HepG2 (cell line): ENCODE data around the gene TRAF3. TPM values are rescaled to one million over a fixed set of nuclear protein-coding genes. Genes with fewer than 3 reads are reported as not detected.
A peak's percentile ranks its signal among the peaks of the same experiment; 100 is the strongest.

Source experiments
- CAMTA2 ChIP-seq: sonication (generic); formaldehyde crosslinking; IDR thresholded peaks from 2 replicates; pipeline ENCODE4 v1.4.0; 2020; ENCODE audit warnings: mild to moderate bottlenecking, missing genetic modification reagents, borderline replicate concordance
- CCDC6 ChIP-seq: sonication (generic); formaldehyde crosslinking; IDR thresholded peaks from 2 replicates; pipeline ENCODE4 v1.8.1; 2022; ENCODE audit warnings: mild to moderate bottlenecking, missing genetic modification reagents, moderate library complexity
- CHCHD3 ChIP-seq: sonication (generic); formaldehyde crosslinking; IDR thresholded peaks from 2 replicates; pipeline ENCODE4 v1.8.0; 2022; ENCODE audit warnings: mild to moderate bottlenecking, missing genetic modification reagents, moderate library complexity
- ELF1 ChIP-seq: sonication (generic); formaldehyde crosslinking; IDR thresholded peaks from 2 replicates; pipeline ENCODE4 v1.4.0; 2020; ENCODE audit warnings: missing genetic modification reagents
- GFI1 ChIP-seq: sonication (generic); formaldehyde crosslinking; IDR thresholded peaks from 2 replicates; pipeline ENCODE4 v1.5.0; 2020; ENCODE audit warnings: missing genetic modification reagents, mild to moderate bottlenecking, borderline replicate concordance
- KLF6 ChIP-seq: IDR thresholded peaks from 2 replicates; pipeline ENCODE4 v1.8.0; 2016; ENCODE audit warnings: missing biosample characterization, missing genetic modification reagents
- NFE2L2 ChIP-seq: fragments of 150-350 bp; IDR thresholded peaks from 2 replicates; pipeline ENCODE4 v1.6.1; 2014; ENCODE audit warnings: low read length
- PLRG1 ChIP-seq: fragments of 450-650 bp; conservative IDR thresholded peaks from 2 replicates; pipeline ENCODE4 v1.6.1; 2016
- SMARCE1 ChIP-seq: fragments of 450-650 bp; IDR thresholded peaks from 2 replicates; pipeline ENCODE4 v1.6.1; 2017; ENCODE audit warnings: borderline replicate concordance
- TARDBP ChIP-seq: sonication (generic); formaldehyde crosslinking; IDR thresholded peaks from 2 replicates; pipeline ENCODE4 v1.8.0; 2022; ENCODE audit warnings: mild to moderate bottlenecking, missing genetic modification reagents
- TBP ChIP-seq: sonication (generic); formaldehyde crosslinking; IDR thresholded peaks from 2 replicates; pipeline ENCODE4 v1.5.0; 2020; ENCODE audit warnings: missing genetic modification reagents
- TEAD3 ChIP-seq: optimal IDR thresholded peaks from 2 replicates; pipeline ENCODE3; 2016; ENCODE audit warnings: borderline replicate concordance
- YEATS2 ChIP-seq: sonication (generic); formaldehyde crosslinking; IDR thresholded peaks from 2 replicates; pipeline ENCODE4 v1.4.0; 2020; ENCODE audit warnings: missing genetic modification reagents, borderline replicate concordance
- ZBTB8A ChIP-seq: sonication (generic); formaldehyde crosslinking; IDR thresholded peaks from 2 replicates; pipeline ENCODE4 v1.4.0; 2020; ENCODE audit warnings: mild to moderate bottlenecking, low read depth, missing genetic modification reagents, borderline replicate concordance
- ZNF136 ChIP-seq: sonication (generic); formaldehyde crosslinking; IDR thresholded peaks from 2 replicates; pipeline ENCODE4 v1.8.1; 2022; ENCODE audit warnings: low read depth, mild to moderate bottlenecking, moderate library complexity, missing genetic modification reagents
- ZNF180 ChIP-seq: sonication (generic); formaldehyde crosslinking; IDR thresholded peaks from 2 replicates; pipeline ENCODE4 v1.4.0; 2020; ENCODE audit warnings: low read depth, missing genetic modification reagents, borderline replicate concordance
- ZNF672 ChIP-seq: sonication (generic); formaldehyde crosslinking; IDR thresholded peaks from 2 replicates; pipeline ENCODE4 v1.8.1; 2022; ENCODE audit warnings: missing genetic modification reagents
- ZSCAN9 ChIP-seq: IDR thresholded peaks from 2 replicates; pipeline ENCODE4 v1.6.1; 2016; ENCODE audit warnings: borderline replicate concordance
- polyA plus RNA-seq, 8 experiments: library from polyadenylated mRNA; depleted of rRNA in 3 of 8; stranded (reverse) in 7 of 8; unstranded in 1 of 8; fragments of >200 nt; fragmentation: Illumina TruSeq in 4 of 8; extraction: Trizol in 4 of 8; gene quantifications; 2 replicates each; pipeline versions ENCODE4 v1.2.1 to v1.2.3, GENCODE V29; 2011 to 2016; ENCODE audit warnings: low read depth in 4 of 8, missing spikeins in 1 of 8, mixed read lengths in 1 of 8; ENCODE audit not compliant: insufficient read depth in 1 of 8
- total RNA-seq, 5 experiments: library from RNA; depleted of rRNA; stranded (reverse); fragments of >200 nt; fragmentation: Illumina TruSeq; extraction: Trizol; gene quantifications; 2 replicates each; pipeline ENCODE4 v1.2.3, GENCODE V29; 2016; ENCODE audit warnings: low read depth in 1 of 5
- TF ChIP-seq, protein P1 (sequence below): sonication (generic); formaldehyde crosslinking; IDR thresholded peaks from 2 replicates; pipeline ENCODE4 v1.4.0; 2020; ENCODE audit warnings: missing genetic modification reagents
- TF ChIP-seq, protein P2 (sequence below): sonication (generic); formaldehyde crosslinking; IDR thresholded peaks from 2 replicates; pipeline ENCODE4 v1.5.1; 2020; ENCODE audit warnings: missing genetic modification reagents, mild to moderate bottlenecking, borderline replicate concordance
- TF ChIP-seq, protein P3 (sequence below): sonication (generic); formaldehyde crosslinking; IDR thresholded peaks from 2 replicates; pipeline ENCODE4 v1.5.0; 2020; ENCODE audit warnings: missing genetic modification reagents
- TF ChIP-seq, protein P4 (sequence below): sonication (generic); formaldehyde crosslinking; conservative IDR thresholded peaks from 2 replicates; pipeline ENCODE4 v1.4.0; 2020; ENCODE audit warnings: missing genetic modification reagents
- TF ChIP-seq, protein P5 (sequence below): sonication (generic); formaldehyde crosslinking; IDR thresholded peaks from 2 replicates; pipeline ENCODE4 v1.4.0; 2020; ENCODE audit warnings: missing genetic modification reagents, borderline replicate concordance
- TF ChIP-seq, protein P6 (sequence below): sonication (generic); formaldehyde crosslinking; IDR thresholded peaks from 2 replicates; pipeline ENCODE4 v1.5.0; 2020; ENCODE audit warnings: mild to moderate bottlenecking, missing genetic modification reagents

Gene TRAF3
- total and polyA plus RNA-seq, 2 of the 13 experiments (the other 11 are each of a cell fraction or from before 2014, with no cell fraction given), result 6.9 to 12.2 TPM

DNA sequence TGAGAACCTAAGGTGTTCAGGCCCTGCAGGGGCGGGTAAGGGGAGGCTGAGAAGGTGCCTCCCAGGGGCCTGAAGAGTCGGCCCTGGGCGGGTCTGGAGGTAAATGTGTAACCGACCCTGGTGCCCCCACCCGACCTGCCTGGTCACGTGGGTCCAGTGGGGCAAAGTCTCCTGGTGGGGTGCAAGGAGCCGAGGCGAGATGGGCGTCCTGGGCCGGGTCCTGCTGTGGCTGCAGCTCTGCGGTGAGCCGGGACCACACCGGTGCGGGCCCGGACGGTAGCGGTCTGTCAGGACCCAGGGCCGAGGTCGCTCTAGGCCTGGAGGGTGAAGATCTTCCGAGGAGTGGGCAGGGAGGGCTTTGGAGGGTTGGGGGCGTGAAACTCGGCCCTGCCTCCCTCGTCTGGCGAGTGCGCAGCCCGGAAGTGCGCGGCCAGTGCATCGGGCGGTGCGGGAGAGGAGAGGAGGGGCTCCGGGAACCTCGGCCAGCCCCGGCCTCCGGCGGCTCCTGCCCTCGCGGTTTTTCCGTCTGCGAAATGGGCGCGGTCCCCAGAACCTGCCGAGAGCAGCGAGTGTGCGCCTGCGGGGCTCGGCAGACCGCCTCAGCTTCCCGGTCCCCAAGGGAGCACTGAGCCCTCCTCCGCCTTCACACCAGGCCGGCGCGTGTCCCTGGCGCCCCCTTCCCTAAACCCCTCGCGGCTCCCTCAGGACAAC lies 145.4 kb downstream of the TRAF3 start, which contains the start of gene AMN (continued):
- TF ChIP-seq PLRG1 (no peak), ZNF180 (CRISPR knock-in tag) (no peak), TARDBP (CRISPR knock-in tag) (peak; percentile 84), GFI1 (CRISPR knock-in tag) (no peak; the same call in 1 of the 2 replicates), TEAD3 (CRISPR knock-in tag) (no peak), CHCHD3 (CRISPR knock-in tag) (no peak), ZSCAN9 (CRISPR knock-in tag) (0 out of 2 replicates have a peak, but pooled peaks have one; percentile 71), CAMTA2 (CRISPR knock-in tag) (no peak), ELF1 (CRISPR knock-in tag) (peak; percentile 96), YEATS2 (CRISPR knock-in tag) (peak; percentile 64; the same call in 1 of the 2 replicates), KLF6 (CRISPR knock-in tag) (no peak), SMARCE1 (no peak), ZNF136 (0 out of 2 replicates have a peak, but pooled peaks have one; percentile 59), TBP (no peak), ZNF672 (CRISPR knock-in tag) (no peak), ZBTB8A (CRISPR knock-in tag) (no peak), CCDC6 (peak; percentile 84; the same call in 1 of the 2 replicates), NFE2L2 (no peak)
- TF ChIP-seq, protein P1, sequence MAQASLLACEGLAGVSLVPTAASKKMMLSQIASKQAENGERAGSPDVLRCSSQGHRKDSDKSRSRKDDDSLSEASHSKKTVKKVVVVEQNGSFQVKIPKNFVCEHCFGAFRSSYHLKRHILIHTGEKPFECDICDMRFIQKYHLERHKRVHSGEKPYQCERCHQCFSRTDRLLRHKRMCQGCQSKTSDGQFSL (CRISPR knock-in tag), result no peak
- TF ChIP-seq, protein P2, sequence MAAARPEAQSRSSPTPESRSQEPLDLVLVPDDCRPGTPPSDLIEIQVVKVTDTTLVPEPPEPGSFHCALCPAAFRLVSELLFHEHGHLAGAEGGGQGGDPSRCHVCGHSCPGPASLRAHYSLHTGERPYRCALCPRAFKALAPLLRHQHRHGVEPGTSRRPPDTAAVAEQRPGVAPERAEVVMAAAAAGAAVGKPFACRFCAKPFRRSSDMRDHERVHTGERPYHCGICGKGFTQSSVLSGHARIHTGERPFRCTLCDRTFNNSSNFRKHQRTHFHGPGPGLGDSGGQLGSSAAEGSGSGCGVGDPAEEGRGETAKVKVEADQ (CRISPR knock-in tag), result 0 out of 2 replicates have a peak, but pooled peaks have one; percentile 32
- TF ChIP-seq, protein P3, sequence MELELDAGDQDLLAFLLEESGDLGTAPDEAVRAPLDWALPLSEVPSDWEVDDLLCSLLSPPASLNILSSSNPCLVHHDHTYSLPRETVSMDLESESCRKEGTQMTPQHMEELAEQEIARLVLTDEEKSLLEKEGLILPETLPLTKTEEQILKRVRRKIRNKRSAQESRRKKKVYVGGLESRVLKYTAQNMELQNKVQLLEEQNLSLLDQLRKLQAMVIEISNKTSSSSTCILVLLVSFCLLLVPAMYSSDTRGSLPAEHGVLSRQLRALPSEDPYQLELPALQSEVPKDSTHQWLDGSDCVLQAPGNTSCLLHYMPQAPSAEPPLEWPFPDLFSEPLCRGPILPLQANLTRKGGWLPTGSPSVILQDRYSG, result no peak
- TF ChIP-seq, protein P4, sequence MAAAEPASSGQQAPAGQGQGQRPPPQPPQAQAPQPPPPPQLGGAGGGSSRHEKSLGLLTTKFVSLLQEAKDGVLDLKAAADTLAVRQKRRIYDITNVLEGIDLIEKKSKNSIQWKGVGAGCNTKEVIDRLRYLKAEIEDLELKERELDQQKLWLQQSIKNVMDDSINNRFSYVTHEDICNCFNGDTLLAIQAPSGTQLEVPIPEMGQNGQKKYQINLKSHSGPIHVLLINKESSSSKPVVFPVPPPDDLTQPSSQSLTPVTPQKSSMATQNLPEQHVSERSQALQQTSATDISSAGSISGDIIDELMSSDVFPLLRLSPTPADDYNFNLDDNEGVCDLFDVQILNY (CRISPR knock-in tag), result peak; percentile 47
- TF ChIP-seq, protein P5, sequence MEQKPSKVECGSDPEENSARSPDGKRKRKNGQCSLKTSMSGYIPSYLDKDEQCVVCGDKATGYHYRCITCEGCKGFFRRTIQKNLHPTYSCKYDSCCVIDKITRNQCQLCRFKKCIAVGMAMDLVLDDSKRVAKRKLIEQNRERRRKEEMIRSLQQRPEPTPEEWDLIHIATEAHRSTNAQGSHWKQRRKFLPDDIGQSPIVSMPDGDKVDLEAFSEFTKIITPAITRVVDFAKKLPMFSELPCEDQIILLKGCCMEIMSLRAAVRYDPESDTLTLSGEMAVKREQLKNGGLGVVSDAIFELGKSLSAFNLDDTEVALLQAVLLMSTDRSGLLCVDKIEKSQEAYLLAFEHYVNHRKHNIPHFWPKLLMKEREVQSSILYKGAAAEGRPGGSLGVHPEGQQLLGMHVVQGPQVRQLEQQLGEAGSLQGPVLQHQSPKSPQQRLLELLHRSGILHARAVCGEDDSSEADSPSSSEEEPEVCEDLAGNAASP, result peak; percentile 90
- TF ChIP-seq, protein P6, sequence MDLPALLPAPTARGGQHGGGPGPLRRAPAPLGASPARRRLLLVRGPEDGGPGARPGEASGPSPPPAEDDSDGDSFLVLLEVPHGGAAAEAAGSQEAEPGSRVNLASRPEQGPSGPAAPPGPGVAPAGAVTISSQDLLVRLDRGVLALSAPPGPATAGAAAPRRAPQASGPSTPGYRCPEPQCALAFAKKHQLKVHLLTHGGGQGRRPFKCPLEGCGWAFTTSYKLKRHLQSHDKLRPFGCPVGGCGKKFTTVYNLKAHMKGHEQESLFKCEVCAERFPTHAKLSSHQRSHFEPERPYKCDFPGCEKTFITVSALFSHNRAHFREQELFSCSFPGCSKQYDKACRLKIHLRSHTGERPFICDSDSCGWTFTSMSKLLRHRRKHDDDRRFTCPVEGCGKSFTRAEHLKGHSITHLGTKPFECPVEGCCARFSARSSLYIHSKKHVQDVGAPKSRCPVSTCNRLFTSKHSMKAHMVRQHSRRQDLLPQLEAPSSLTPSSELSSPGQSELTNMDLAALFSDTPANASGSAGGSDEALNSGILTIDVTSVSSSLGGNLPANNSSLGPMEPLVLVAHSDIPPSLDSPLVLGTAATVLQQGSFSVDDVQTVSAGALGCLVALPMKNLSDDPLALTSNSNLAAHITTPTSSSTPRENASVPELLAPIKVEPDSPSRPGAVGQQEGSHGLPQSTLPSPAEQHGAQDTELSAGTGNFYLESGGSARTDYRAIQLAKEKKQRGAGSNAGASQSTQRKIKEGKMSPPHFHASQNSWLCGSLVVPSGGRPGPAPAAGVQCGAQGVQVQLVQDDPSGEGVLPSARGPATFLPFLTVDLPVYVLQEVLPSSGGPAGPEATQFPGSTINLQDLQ (CRISPR knock-in tag), result peak; percentile 35; the same call in 1 of the 2 replicates
